A549 (cell line): Measurements from ENCODE around the gene PCGF2.

ENCODE experiments used
- CEBPB ChIP-seq, 2 experiments: fragments of >200 bp in 1 of 2; sonication (Bioruptor Twin) in 1 of 2; formaldehyde crosslinking in 1 of 2; IDR thresholded peaks; 2 replicates each; pipeline ENCODE4 v1.6.1; 2012 to 2016
- CHD2 ChIP-seq: fragments of 150-350 bp; IDR thresholded peaks from 2 replicates; pipeline ENCODE4 v1.6.1; 2014; ENCODE audit warnings: low read length; ENCODE audit not compliant: partially characterized antibody
- KDM1A ChIP-seq: fragments of 200-600 bp; sonication (generic); IDR thresholded peaks from 2 replicates; pipeline ENCODE4 v1.6.1; 2016; ENCODE audit warnings: low read depth, mild to moderate bottlenecking
- NPAS2 ChIP-seq: fragments of 250-450 bp; sonication (Bioruptor Pico); IDR thresholded peaks from 2 replicates; pipeline ENCODE4 v1.8.0; 2022; ENCODE audit warnings: mild to moderate bottlenecking, moderate library complexity, borderline replicate concordance
- PHF8 ChIP-seq: fragments of 200-600 bp; sonication (generic); IDR thresholded peaks from 2 replicates; pipeline ENCODE4 v1.6.1; 2016; ENCODE audit warnings: low read depth, mild to moderate bottlenecking, antibody characterized with exemption, moderate library complexity, borderline replicate concordance
- POLR2A ChIP-seq: IDR thresholded peaks from 2 replicates; pipeline ENCODE4 v1.6.1; 2012; ENCODE audit warnings: mild to moderate bottlenecking, low read length
- POLR2AphosphoS2 ChIP-seq: conservative IDR thresholded peaks from 2 replicates; pipeline ENCODE4 v1.6.1; 2012; ENCODE audit warnings: low read length, improper control_type of control experiment, inconsistent platforms
- RAD21 ChIP-seq, 2 experiments: fragments of >200 bp in 1 of 2; sonication (Bioruptor Twin) in 1 of 2; formaldehyde crosslinking in 1 of 2; IDR thresholded peaks in 1 of 2; conservative IDR thresholded peaks in 1 of 2; 2 replicates in 1 of 2; 3 replicates in 1 of 2; pipeline ENCODE4 v1.6.1; 2012 to 2018; ENCODE audit warnings: inconsistent platforms in 1 of 2
- TF ChIP-seq, protein P1 (sequence below): fragments of >200 bp; sonication (Bioruptor Twin); formaldehyde crosslinking; IDR thresholded peaks from 3 replicates; pipeline ENCODE4 v1.5.1; 2016

DNA sequence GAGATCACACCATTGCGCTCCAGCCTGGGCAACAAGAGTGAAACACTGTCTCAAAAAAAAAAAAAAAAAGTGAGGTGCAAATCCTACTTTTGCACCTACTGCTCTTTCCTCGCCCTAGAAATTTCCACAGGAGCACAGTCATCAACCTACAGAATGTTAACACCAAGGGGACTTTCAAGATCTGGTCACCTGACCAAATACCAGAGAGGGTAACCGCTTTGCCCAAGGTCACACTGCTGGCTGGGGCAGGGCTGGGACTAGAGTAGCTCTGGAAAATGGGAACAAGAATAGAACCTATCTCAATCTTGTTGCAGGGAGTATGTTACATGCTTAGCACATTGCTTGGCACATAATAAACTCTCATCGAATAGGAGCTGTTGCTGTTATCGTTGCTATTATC is 49.4 kb downstream of the PCGF2 start:
- TF ChIP-seq, protein P1, sequence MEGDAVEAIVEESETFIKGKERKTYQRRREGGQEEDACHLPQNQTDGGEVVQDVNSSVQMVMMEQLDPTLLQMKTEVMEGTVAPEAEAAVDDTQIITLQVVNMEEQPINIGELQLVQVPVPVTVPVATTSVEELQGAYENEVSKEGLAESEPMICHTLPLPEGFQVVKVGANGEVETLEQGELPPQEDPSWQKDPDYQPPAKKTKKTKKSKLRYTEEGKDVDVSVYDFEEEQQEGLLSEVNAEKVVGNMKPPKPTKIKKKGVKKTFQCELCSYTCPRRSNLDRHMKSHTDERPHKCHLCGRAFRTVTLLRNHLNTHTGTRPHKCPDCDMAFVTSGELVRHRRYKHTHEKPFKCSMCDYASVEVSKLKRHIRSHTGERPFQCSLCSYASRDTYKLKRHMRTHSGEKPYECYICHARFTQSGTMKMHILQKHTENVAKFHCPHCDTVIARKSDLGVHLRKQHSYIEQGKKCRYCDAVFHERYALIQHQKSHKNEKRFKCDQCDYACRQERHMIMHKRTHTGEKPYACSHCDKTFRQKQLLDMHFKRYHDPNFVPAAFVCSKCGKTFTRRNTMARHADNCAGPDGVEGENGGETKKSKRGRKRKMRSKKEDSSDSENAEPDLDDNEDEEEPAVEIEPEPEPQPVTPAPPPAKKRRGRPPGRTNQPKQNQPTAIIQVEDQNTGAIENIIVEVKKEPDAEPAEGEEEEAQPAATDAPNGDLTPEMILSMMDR = no peak
- no peak for TF ChIP-seq NPAS2
- no peak for TF ChIP-seq POLR2AphosphoS2
- TF ChIP-seq RAD21 (conservative IDR thresholded peaks at IDR 0.05 in 1 of 2, IDR thresholded peaks at IDR 0.05 in 1 of 2) = no peak
- TF ChIP-seq CEBPB (IDR thresholded peaks at IDR 0.05) = no peak
- no peak for TF ChIP-seq POLR2A
- no peak for TF ChIP-seq PHF8
- TF ChIP-seq CHD2 = no peak
- TF ChIP-seq KDM1A = no peak
